Adrenal gland (tissue), 5 donors: ENCODE measurements around the gene SF3B3.

Source experiments
- CTCF ChIP-seq, 6 experiments: fragments of 450-650 bp in 4 of 6; fragments of 200-600 bp in 2 of 6; sonication (generic) in 1 of 6; IDR thresholded peaks; 1 replicate in 5 of 6; 2 replicates in 1 of 6; pipeline versions ENCODE4 v1.5.1 to v1.8.0; 2016 to 2021; ENCODE audit warnings: antibody characterized with exemption in 6 of 6, mild to moderate bottlenecking in 2 of 6, moderate library complexity in 1 of 6
- POLR2A ChIP-seq, 2 donors: fragments of 450-650 bp; IDR thresholded peaks; one replicate each; pipeline ENCODE4 v1.6.1; 2017; ENCODE audit warnings: antibody characterized with exemption in 2 of 2, mild to moderate bottlenecking in 2 of 2, moderate library complexity in 1 of 2
- donor health status: DM: no; HTN: no; CAD: no.

GRCh38 chr16:70604407-70605282 lies 81.0 kb downstream of the SF3B3 start:
- TF ChIP-seq POLR2A (IDR thresholded peaks at IDR 0.05) (no peak), CTCF (IDR thresholded peaks at IDR 0.05) (no peak)
